Stomach smooth muscle (tissue), 2 donors: ENCODE measurements around the gene EFNA2.
A peak's percentile ranks its signal among the peaks of the same experiment; 100 is the strongest.

Source experiments
- H3K27ac ChIP-seq: one replicate; pipeline ENCODE4 v1.7.0; 2013; ENCODE audit warnings: mild to moderate bottlenecking, low read length, inconsistent platforms
- H3K27me3 ChIP-seq, 2 donors: one replicate each; pipeline ENCODE4 v1.7.0; 2013; ENCODE audit warnings: low read length in 2 of 2; ENCODE audit not compliant: insufficient read depth in 2 of 2, control insufficient read depth in 1 of 2
- H3K36me3 ChIP-seq, 2 donors: one replicate each; pipeline ENCODE4 v1.7.0; 2013; ENCODE audit warnings: low read length in 2 of 2; ENCODE audit not compliant: control insufficient read depth in 2 of 2, insufficient read depth in 2 of 2
- H3K4me1 ChIP-seq: one replicate; pipeline ENCODE4 v1.7.0; 2013; ENCODE audit warnings: low read length; ENCODE audit not compliant: control insufficient read depth, insufficient read depth
- H3K4me3 ChIP-seq, 2 donors: one replicate each; pipeline ENCODE4 v1.7.0; 2013; ENCODE audit warnings: low read length in 2 of 2
- H3K9ac ChIP-seq, 2 donors: one replicate each; pipeline ENCODE4 v1.7.0; 2013; ENCODE audit warnings: low read length in 2 of 2, mild to moderate bottlenecking in 1 of 2
- H3K9me3 ChIP-seq, 2 donors: one replicate each; pipeline ENCODE4 v1.7.0; 2013; ENCODE audit warnings: low read length in 2 of 2; ENCODE audit not compliant: control insufficient read depth in 2 of 2
- donor health status: healthy.
- donor health status: Pancreatic carcinoma.

Gene EFNA2

DNA sequence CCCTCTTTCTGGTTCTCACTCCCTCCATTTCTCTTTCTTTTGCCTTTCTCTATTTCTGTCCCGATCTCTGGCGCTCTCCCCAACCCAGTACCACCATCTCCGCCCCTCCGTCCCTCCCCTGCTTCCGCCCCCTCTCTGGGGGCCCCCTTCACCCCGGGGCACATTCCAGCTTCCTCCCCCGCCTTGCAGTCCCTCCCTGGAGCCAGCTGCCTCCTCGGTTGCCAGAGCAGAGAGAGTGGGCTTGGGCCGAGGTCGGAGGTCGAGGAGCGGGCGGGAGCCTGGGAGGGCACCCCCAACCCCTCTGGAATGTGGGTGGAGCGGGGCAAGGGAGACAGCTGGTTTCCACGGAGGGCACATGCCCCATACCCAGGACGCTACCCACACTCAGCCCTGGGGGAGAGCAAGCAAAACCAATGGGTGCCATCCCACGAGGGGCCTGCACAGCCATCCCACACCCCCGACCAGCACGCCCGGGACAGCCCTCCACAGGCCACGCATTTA lies 23.0 kb upstream of the EFNA2 start:
- Histone ChIP-seq H3K27ac (peak overlapping the region; percentile 86), H3K9me3 (no peaks in the 10 kb centered on the region), H3K9ac (no peak overlapping the region), H3K27me3 (no peaks in the 10 kb centered on the region), H3K4me3 (no peak overlapping the region), H3K4me1 (peaks cover 75% of the 10 kb centered on the region), H3K36me3 (no peaks in the 10 kb centered on the region)

DNA sequence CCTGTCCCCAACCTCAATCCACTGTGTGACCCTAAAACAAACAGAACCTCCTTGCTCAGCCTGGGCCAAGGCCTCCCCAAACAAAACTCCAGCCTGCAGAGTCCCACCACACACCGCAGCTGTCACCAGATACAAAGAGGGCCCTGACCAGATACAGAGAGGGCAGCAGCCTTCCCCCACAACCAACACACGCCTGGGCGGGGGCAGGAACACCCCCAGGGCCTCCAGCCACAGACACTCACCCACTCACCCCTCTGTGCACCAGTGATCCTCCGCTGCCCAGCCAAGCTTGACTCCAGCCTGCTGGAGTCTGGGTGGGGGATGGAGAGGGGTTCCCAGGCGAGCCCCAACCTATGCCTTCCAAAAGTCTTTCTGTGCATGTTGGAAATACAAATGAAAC lies 22.5 kb upstream of the EFNA2 start:
- Histone ChIP-seq H3K36me3 (no peaks in the 10 kb centered on the region), H3K4me1 (peaks cover 76% of the 10 kb centered on the region), H3K9ac (no peak overlapping the region), H3K27me3 (no peaks in the 10 kb centered on the region), H3K27ac (peak overlapping the region; percentile 86), H3K4me3 (no peak overlapping the region), H3K9me3 (no peaks in the 10 kb centered on the region)

DNA sequence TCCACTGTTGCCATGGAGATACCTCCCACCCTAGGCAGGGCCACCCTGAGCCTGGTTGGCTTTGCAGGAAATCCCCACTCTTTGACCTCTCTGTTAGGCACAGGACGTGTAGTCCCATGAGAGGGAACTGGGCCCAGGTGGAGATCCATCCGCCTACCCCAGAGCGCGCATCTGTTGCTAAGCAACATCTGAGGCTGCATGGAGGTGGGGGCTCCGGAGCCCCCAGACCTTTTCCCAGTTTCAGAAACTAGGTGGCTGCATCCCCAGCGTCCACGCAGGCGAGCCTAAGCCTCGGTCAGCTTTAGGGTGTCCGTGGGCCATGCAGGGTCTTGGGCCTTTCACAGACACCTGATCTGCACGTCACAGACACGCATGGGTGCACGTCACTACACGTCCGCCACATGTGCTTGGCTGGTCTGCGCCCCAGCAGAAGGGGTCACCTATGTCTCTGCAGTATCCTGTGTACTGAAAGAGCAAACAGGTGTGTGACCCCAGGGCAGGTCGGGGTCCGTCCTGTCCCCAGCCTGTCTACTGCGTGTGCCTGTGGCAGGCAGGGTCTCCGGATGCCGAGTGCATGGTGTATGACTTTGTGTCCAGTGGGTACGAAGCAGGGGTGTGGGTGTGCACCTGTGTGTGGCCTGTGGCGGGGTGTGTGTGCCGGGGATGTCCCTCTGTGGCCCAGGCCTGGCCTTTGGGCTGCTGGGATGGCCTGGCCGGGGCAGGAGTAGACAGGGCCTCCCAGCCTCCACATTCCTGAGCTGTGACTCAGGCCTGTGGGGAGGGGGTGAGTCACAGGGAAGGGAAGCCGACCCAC lies 20.7 kb upstream of the EFNA2 start:
- Histone ChIP-seq H3K9ac (no peak overlapping the region), H3K4me3 (peak overlapping the region in 1 of 2 donors; percentile 15), H3K9me3 (no peaks in the 10 kb centered on the region), H3K4me1 (peaks cover 72% of the 10 kb centered on the region), H3K27me3 (no peaks in the 10 kb centered on the region), H3K27ac (peak overlapping the region; percentile 58), H3K36me3 (no peaks in the 10 kb centered on the region)

DNA sequence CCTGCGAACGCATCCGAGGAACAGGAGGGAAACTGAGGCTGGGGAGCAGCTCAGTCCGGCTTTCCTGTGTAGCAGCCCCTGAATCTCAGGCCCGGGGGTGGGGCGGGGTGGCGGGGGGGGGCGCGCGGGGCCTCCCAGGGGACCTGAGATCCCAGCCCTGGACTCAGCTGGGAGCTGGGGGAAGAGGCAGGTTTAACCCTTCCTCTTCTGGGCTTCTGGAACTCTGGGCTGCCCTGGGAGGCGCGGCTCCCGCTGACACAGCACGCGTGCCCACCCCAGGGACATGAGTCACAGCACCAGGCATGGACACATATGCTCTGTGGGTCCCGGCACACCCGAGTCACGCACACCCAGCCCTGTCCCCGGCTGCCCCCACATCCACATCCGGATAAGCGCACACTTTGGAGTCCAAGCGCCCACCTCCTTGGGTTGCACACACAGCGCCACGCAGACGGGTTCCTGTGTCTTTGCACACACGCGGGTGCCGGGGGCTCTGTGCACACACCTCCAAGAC lies 20.0 kb upstream of the EFNA2 start:
- H3K27me3 ChIP-seq, result no peaks in the 10 kb centered on the region
- peaks cover 72% of the 10 kb centered on the region for H3K4me1 ChIP-seq
- H3K9me3 ChIP-seq, result no peaks in the 10 kb centered on the region
- no peaks in the 10 kb centered on the region for H3K36me3 ChIP-seq
- H3K27ac ChIP-seq, result peak overlapping the region; percentile 60
- H3K4me3 ChIP-seq, result peak overlapping the region; percentile 21 to 67
- no peak overlapping the region for H3K9ac ChIP-seq

DNA sequence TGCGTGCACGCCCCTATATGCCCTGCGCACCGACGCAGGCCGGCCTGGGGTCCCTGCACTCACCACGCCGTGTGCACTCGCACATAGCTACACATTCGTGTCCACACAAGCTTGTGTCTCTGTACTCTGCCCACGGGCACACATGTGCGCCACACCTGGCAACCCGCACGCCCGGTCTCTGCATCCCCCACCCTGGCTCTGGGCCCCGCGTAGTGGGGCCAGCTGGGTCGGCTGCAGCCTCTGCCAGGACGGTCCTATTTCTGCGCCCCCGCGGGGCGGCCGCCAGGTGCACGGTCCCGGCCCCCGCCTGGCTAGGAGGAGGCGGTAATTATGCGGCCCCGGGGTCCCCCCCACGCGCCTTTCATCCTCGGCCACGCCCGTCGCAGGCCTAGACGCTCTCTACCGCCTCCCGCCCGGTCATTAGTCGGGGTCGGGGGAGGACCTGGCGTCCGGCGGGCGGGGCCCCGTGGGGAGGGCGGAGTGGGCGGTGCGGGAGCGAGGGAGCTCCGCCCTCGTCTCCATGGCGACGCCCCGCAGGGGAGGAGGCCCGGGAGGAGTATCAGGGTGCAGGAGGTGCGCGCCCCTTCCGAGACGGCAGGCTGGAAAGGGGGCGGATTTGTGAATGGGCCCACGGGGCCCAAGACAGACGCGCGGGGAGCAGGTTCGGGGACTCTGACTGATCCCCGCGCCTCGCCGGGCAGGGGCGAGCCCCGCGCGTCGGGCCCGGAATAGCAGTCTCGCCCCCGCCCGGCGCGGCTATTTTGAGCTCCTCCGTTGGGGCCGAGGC lies 19.4 kb upstream of the EFNA2 start:
- H3K9ac ChIP-seq, result peak overlapping the region; percentile 5 to 31
- peak overlapping the region; percentile 29 to 67 for H3K4me3 ChIP-seq
- no peaks in the 10 kb centered on the region for H3K27me3 ChIP-seq
- peaks cover 5% of the 10 kb centered on the region in 2 donors for H3K36me3 ChIP-seq
- H3K27ac ChIP-seq, result peak overlapping the region; percentile 60
- no peaks in the 10 kb centered on the region for H3K9me3 ChIP-seq
- H3K4me1 ChIP-seq, result peaks cover 74% of the 10 kb centered on the region

DNA sequence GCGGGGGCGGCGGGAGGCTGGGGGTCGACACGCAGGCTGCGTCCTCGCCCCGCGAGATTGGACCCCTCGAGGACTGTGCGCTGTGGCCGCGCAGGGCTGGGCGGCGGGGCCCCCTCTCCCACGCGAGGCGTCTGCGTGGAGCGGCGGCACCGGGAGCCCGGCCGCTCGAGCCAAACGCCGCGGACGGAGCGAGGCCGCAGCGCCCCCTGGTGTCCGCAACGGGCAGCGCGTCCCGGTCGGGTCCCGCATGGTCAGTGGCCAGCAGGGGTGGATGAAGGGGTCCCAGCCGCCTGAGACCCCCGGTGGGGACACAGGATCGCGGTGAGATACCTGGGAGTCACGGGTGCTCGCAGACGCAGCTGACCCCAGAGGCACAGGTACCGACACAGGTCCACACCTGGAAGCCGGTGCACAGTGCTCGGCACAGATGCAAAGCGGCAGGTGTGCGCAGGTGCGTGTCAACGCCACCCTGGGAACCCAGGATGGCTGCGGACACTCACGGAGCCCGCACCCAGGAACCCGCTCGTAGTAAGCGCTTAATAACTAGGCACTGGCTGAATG lies 18.7 kb upstream of the EFNA2 start:
- Histone ChIP-seq H3K4me1 (peaks cover 74% of the 10 kb centered on the region), H3K27me3 (no peaks in the 10 kb centered on the region), H3K9me3 (no peaks in the 10 kb centered on the region), H3K27ac (peak overlapping the region; percentile 46), H3K4me3 (peak overlapping the region; percentile 29 to 67), H3K36me3 (peaks cover 9 to 10% of the 10 kb centered on the region in 2 donors), H3K9ac (peak overlapping the region; percentile 5 to 31)

DNA sequence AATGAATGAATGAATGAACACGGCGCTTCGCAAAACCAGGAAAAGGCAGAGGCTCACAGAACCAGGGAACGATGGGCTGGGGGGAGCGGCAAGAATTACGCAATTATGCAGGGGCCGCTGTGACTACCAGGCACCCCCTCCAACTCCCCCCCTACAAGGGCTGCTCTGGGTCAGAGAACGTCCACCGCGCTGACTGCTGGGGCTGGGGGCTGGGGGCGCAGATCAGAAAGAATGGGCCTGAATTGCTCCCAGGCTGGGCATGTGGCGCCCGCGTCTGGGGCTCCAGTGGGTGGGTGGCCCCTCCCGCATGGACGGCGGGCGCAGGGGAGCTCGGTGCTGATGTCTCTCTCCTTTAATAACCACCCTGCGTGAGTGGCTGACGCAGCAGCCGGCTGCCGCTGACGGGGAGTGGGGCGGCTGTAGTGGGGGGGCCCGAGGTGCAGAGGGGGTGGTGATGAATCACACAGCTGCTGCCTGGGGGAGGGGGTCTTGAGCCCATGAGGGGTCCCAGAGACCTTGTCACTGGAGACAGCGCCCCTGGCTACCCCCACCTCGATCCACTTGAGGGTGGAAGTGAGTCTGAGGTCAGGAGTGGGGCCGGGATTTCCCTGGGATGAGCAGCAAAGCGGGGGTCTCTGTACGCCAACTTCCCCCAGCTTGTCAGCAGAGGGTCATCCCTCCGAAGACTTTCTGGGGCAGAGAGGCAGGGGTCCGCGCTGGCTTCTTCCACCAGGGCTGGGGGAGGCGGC lies 18.0 kb upstream of the EFNA2 start:
- Histone ChIP-seq H3K9me3 (no peaks in the 10 kb centered on the region), H3K4me1 (peaks cover 74% of the 10 kb centered on the region), H3K36me3 (peaks cover 13 to 16% of the 10 kb centered on the region in 2 donors), H3K27me3 (no peaks in the 10 kb centered on the region), H3K27ac (peak overlapping the region; percentile 87), H3K4me3 (peak overlapping the region; percentile 3 to 67), H3K9ac (no peak overlapping the region)

DNA sequence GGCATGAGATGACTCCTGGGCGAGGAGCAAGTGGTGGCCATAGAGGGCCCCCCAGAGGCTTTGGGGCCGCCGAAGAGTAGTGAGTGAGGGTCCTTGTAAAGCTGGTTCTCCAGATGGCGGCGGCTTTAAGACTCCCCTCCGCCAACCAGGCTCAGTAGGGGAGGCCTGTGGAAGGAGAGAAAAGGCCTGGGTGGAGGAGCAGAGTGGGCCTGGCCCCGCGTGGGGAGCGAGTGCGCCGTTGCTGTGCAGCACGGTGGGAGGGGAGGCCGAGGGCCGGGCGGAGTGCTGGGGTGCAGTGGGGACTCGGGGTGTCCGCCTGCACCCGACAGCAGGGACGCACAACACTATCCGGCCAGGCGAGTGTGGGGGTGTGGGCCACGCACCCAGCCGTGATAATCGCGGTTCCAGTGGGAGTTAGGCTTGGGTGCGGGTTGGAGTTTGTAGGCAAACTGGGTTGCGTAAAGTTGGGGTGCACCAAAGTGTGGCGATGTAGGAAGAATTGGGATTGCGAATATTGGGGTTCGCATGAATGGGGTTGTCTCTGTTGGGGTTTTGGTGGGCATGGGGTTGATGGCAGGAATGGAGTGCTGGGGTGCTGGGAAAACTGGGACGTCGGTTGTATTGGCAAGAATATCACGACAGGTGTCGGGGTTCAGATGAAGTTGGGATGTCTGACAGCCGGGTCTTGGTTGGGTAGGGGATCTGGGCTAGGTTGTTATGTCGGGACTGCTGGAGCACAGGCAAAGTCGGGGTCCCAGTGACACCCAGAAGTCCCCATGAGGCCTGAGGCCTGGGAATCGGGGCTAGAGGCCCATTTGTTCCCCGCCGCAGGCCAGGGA lies 17.2 kb upstream of the EFNA2 start:
- Histone ChIP-seq H3K27ac (peak overlapping the region; percentile 87), H3K4me1 (peaks cover 80% of the 10 kb centered on the region), H3K9me3 (no peaks in the 10 kb centered on the region), H3K36me3 (peaks cover 21 to 24% of the 10 kb centered on the region in 2 donors), H3K9ac (peak overlapping the region; percentile 52 to 66), H3K27me3 (no peaks in the 10 kb centered on the region), H3K4me3 (peak overlapping the region; percentile 3 to 55)

DNA sequence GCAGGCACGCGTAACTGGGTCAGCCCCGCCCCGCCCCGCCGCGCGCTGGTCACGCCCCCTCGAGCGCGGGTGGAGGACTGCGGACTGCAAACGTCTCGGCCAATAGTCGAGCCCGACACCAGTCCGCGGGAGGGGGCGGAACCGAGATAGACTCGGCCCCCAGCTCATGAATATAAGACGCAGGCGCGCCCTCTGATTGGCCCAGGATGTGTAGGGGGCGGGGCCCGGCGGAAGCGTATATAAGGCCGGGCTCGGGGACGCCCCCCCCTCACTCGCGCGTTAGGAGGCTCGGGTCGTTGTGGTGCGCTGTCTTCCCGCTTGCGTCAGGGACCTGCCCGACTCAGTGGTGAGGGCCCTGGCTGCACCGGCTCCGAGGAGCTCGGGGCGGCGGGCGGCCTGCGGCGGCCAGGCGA lies 16.6 kb upstream of the EFNA2 start, which contains the start of gene CIRBP:
TSS of gene CIRBP (plus strand) at position 268 of the 413 bp plus-strand sequence. CDS start 1,602 bp downstream, outside the sequence.
- H3K36me3 ChIP-seq, result peaks cover 28 to 29% of the 10 kb centered on the region in 2 donors
- H3K27ac ChIP-seq, result peak within 1 kb of the TSS; percentile 87
- H3K4me1 ChIP-seq, result peaks cover 86% of the 10 kb centered on the region
- H3K4me3 ChIP-seq, result peak within 1 kb of the TSS; percentile 90 to 99
- H3K27me3 ChIP-seq, result no peaks in the 10 kb centered on the region
- H3K9ac ChIP-seq, result peak within 1 kb of the TSS; percentile 86 to 95
- no peaks in the 10 kb centered on the region for H3K9me3 ChIP-seq
